HL-60 (cell line): Measurements from ENCODE around the gene CTXN1.

Experiments used
- DNase-seq, 2 experiments: peaks; one replicate each; pipeline ENCODE4 v3.0.0-alpha.2; 2010 to 2020; ENCODE audit warnings: low read depth in 1 of 2, low spot score in 1 of 2
- H3K27ac ChIP-seq: fragments of 250-450 bp; sonication (Bioruptor Pico); replicated peaks from 2 replicates; pipeline ENCODE4 v1.5.1; 2020; ENCODE audit warnings: mild to moderate bottlenecking, moderate library complexity
- H3K27me3 ChIP-seq: fragments of 250-450 bp; sonication (Bioruptor Pico); 2 replicates; pipeline ENCODE4 v1.5.1; 2021; ENCODE audit warnings: mild to moderate bottlenecking, moderate library complexity; ENCODE audit not compliant: insufficient read depth, poor library complexity, severe bottlenecking
- H3K4me3 ChIP-seq: replicated peaks from 2 replicates; pipeline ENCODE4 v1.5.1; 2011; ENCODE audit warnings: mild to moderate bottlenecking, control low read depth, low read length; ENCODE audit not compliant: insufficient read depth
- CTCF ChIP-seq: IDR thresholded peaks from one replicate; pipeline ENCODE4 v1.5.1; 2011; ENCODE audit warnings: low read length, control low read depth, inconsistent platforms; ENCODE audit not compliant: insufficient read depth
- GABPA ChIP-seq: IDR thresholded peaks from 2 replicates; pipeline ENCODE4 v1.6.1; 2012; ENCODE audit warnings: low read depth
- POLR2AphosphoS5 ChIP-seq: IDR thresholded peaks from 2 replicates; pipeline ENCODE4 v1.6.1; 2012; ENCODE audit warnings: low read depth
- REST ChIP-seq: IDR thresholded peaks from 2 replicates; pipeline ENCODE4 v1.6.1; 2012; ENCODE audit warnings: low read depth; ENCODE audit not compliant: insufficient replicate concordance
- SPI1 ChIP-seq: IDR thresholded peaks from 2 replicates; pipeline ENCODE4 v1.6.1; 2012; ENCODE audit warnings: low read depth, mild to moderate bottlenecking, borderline replicate concordance

CTXN1 gene

GRCh38 chr19:7922836-7923195 is 3.1 kb downstream of the CTXN1 start:
- H3K27ac ChIP-seq, result no peak overlapping the region
- no peak for DNase-seq
- H3K27me3 ChIP-seq, result no peaks in the 10 kb centered on the region
- H3K4me3 ChIP-seq, result no peak overlapping the region
- TF ChIP-seq REST (no peak), GABPA (no peak), SPI1 (no peak), POLR2AphosphoS5 (no peak), CTCF (no peak)

GRCh38 chr19:7921967-7922835 is 3.7 kb downstream of the CTXN1 start:
- no peak overlapping the region for H3K4me3 ChIP-seq
- TF ChIP-seq GABPA (no peak), POLR2AphosphoS5 (no peak), REST (no peak), SPI1 (no peak), CTCF (no peak)
- no peak overlapping the region for H3K27ac ChIP-seq
- DNase-seq, result no peak
- no peaks in the 10 kb centered on the region for H3K27me3 ChIP-seq

GRCh38 chr19:7921302-7921966 is 4.5 kb downstream of the CTXN1 start:
- no peak for DNase-seq
- H3K27ac ChIP-seq, result peak overlapping the region; percentile 57
- no peaks in the 10 kb centered on the region for H3K27me3 ChIP-seq
- H3K4me3 ChIP-seq, result peak overlapping the region; percentile 54
- TF ChIP-seq POLR2AphosphoS5, result no peak
- no peak for TF ChIP-seq SPI1
- TF ChIP-seq GABPA, result no peak
- TF ChIP-seq CTCF, result no peak
- TF ChIP-seq REST, result no peak
